Loucy (cell line): Measurements from ENCODE around the gene SRRM4.

Source experiments
- H2AFZ ChIP-seq: fragments of 200-600 bp; sonication (generic); 2 replicates; pipeline ENCODE4 v1.6.0; 2016; ENCODE audit warnings: antibody characterized with exemption, mild to moderate bottlenecking, low read length, moderate library complexity
- H3F3A ChIP-seq: fragments of 200-600 bp; 2 replicates; pipeline ENCODE4 v1.6.0; 2016; ENCODE audit warnings: antibody characterized with exemption, low read depth, mild to moderate bottlenecking
- H3K27me3 ChIP-seq: fragments of 200-600 bp; sonication (generic); 2 replicates; pipeline ENCODE4 v1.6.1; 2014; ENCODE audit warnings: low read length, mild to moderate bottlenecking; ENCODE audit not compliant: insufficient read depth, poor library complexity, severe bottlenecking
- H3K36me3 ChIP-seq: fragments of 200-600 bp; sonication (generic); 2 replicates; pipeline ENCODE4 v1.6.1; 2016; ENCODE audit warnings: low read length; ENCODE audit not compliant: insufficient read depth
- H3K4me1 ChIP-seq: fragments of 200-600 bp; sonication (generic); 2 replicates; pipeline ENCODE4 v1.5.1; 2014; ENCODE audit warnings: low read length, mild to moderate bottlenecking; ENCODE audit not compliant: insufficient read depth, poor library complexity, severe bottlenecking
- H3K4me2 ChIP-seq: fragments of 200-600 bp; sonication (generic); 2 replicates; pipeline ENCODE4 v1.6.0; 2014; ENCODE audit warnings: antibody characterized with exemption, low read length, low read depth, mild to moderate bottlenecking; ENCODE audit not compliant: poor library complexity, severe bottlenecking
- H3K4me3 ChIP-seq: fragments of 200-600 bp; sonication (generic); 2 replicates; pipeline ENCODE4 v1.5.1; 2014; ENCODE audit warnings: low read length, mild to moderate bottlenecking, mixed read lengths; ENCODE audit not compliant: poor library complexity, severe bottlenecking
- H3K79me2 ChIP-seq: fragments of 200-600 bp; sonication (generic); 2 replicates; pipeline ENCODE4 v1.6.1; 2014; ENCODE audit warnings: low read length; ENCODE audit not compliant: insufficient read depth
- H3K9ac ChIP-seq: fragments of 200-600 bp; sonication (generic); 2 replicates; pipeline ENCODE4 v1.6.0; 2014; ENCODE audit warnings: mild to moderate bottlenecking, low read depth, low read length, moderate library complexity; ENCODE audit not compliant: poor library complexity, severe bottlenecking
- H3K9me2 ChIP-seq: fragments of 200-600 bp; sonication (generic); replicated peaks from 2 replicates; pipeline ENCODE4 v1.6.1; 2016; ENCODE audit warnings: low read depth, low read length, mixed read lengths
- H3K9me3 ChIP-seq: fragments of 200-600 bp; sonication (generic); 2 replicates; pipeline ENCODE4 v1.6.1; 2014; ENCODE audit warnings: mild to moderate bottlenecking, antibody characterized with exemption, low read length, low read depth; ENCODE audit not compliant: insufficient read depth
- H4K20me1 ChIP-seq: fragments of 200-600 bp; sonication (generic); 2 replicates; pipeline ENCODE4 v1.6.0; 2014; ENCODE audit warnings: antibody characterized with exemption, low read length, mild to moderate bottlenecking; ENCODE audit not compliant: insufficient read depth, poor library complexity, severe bottlenecking
- CTCF ChIP-seq: fragments of 200-600 bp; sonication (generic); conservative IDR thresholded peaks from 2 replicates; pipeline ENCODE4 v1.5.1; 2014; ENCODE audit warnings: mild to moderate bottlenecking, antibody characterized with exemption, low read length
- EZH2phosphoT487 ChIP-seq: fragments of 200-600 bp; IDR thresholded peaks from 2 replicates; pipeline ENCODE4 v1.6.1; 2018; ENCODE audit warnings: antibody characterized with exemption, mild to moderate bottlenecking, moderate library complexity, borderline replicate concordance

SRRM4 gene

DNA sequence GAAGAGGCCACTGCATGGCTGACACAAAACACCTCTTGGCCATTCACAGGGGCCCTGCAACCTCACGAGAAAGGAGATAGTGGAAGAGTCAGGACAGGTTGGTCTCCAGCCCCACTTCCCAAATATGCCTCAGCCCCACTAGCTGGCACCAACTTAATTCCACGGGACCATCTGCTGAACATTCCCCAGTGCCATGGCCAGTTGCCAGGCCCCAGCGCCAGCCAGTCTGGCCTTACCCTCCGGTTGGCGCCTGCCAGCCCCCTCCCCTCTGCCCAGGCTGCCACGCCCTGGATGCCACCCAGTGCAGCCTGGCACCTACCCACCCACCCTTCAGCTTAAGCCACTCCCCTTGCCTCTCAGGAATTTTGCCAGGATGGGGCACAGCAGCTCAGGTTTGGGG lies 176.2 kb downstream of the SRRM4 start:
- Histone ChIP-seq H3K4me1 (no peaks in the 10 kb centered on the region), H3K36me3 (no peaks in the 10 kb centered on the region), H3K4me2 (no peak overlapping the region), H4K20me1 (no peaks in the 10 kb centered on the region), H3K79me2 (no peaks in the 10 kb centered on the region), H3F3A (no peaks in the 10 kb centered on the region), H3K9me3 (no peaks in the 10 kb centered on the region; the same call in 1 of the 2 replicates), H3K9me2 (no peaks in the 10 kb centered on the region), H3K9ac (no peak overlapping the region), H3K27me3 (no peaks in the 10 kb centered on the region), H3K4me3 (no peak overlapping the region), H2AFZ (no peak overlapping the region)
- TF ChIP-seq EZH2phosphoT487 = no peak
- TF ChIP-seq CTCF = no peak

DNA sequence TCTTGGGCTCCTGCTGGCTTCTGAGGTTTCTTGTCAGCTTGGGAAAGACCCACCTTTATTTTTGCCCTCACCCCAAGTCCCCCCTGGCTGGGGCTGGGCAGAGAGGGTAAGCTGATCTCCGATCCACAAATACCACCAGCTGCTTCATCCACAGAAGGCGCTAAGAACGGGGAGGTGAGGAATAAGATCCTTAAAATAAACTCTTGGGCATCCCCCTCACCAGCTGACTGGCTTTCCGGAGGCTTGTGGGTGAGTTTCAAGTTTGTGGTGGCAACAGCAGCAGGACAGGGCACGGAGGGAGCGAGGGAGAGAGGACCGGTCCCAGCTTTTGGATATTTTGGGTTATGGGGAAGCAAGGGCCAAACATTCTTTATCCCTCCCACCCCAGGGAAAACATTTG lies 176.6 kb downstream of the SRRM4 start:
- no peak for TF ChIP-seq EZH2phosphoT487
- TF ChIP-seq CTCF = no peak
- H3K4me3 ChIP-seq = no peak overlapping the region
- H3K4me2 ChIP-seq = no peak overlapping the region
- H3K9me3 ChIP-seq = no peaks in the 10 kb centered on the region; the same call in 1 of the 2 replicates
- H3K9me2 ChIP-seq = no peaks in the 10 kb centered on the region
- H3K27me3 ChIP-seq = no peaks in the 10 kb centered on the region
- H3K79me2 ChIP-seq = no peaks in the 10 kb centered on the region
- H3F3A ChIP-seq = no peaks in the 10 kb centered on the region
- H3K9ac ChIP-seq = no peak overlapping the region
- H2AFZ ChIP-seq = no peak overlapping the region
- H3K36me3 ChIP-seq = no peaks in the 10 kb centered on the region
- H4K20me1 ChIP-seq = no peaks in the 10 kb centered on the region
- no peaks in the 10 kb centered on the region for H3K4me1 ChIP-seq

- no peak for TF ChIP-seq EZH2phosphoT487
- TF ChIP-seq CTCF = no peak
- H3K9me2 ChIP-seq = no peaks in the 10 kb centered on the region
- no peak overlapping the region for H3K4me2 ChIP-seq
- H3K79me2 ChIP-seq = no peaks in the 10 kb centered on the region
- H3F3A ChIP-seq = no peaks in the 10 kb centered on the region
- no peaks in the 10 kb centered on the region for H4K20me1 ChIP-seq
- no peak overlapping the region for H3K4me3 ChIP-seq
- H3K4me1 ChIP-seq = no peaks in the 10 kb centered on the region
- no peak overlapping the region for H2AFZ ChIP-seq
- no peaks in the 10 kb centered on the region for H3K36me3 ChIP-seq
- H3K27me3 ChIP-seq = no peaks in the 10 kb centered on the region
- no peak overlapping the region for H3K9ac ChIP-seq
- H3K9me3 ChIP-seq = no peaks in the 10 kb centered on the region; the same call in 1 of the 2 replicates
Observed at GRCh38 chr12:119158402-119158801, 177.1 kb downstream of the SRRM4 start.
